ENCODE data around the gene AQP1. TPM values are rescaled to one million over a fixed set of nuclear protein-coding genes. Genes with fewer than 3 reads are reported as not detected.

Gene AQP1
- polyA plus RNA-seq, 1 donor from 2014 or later = 3.2 TPM

DNA sequence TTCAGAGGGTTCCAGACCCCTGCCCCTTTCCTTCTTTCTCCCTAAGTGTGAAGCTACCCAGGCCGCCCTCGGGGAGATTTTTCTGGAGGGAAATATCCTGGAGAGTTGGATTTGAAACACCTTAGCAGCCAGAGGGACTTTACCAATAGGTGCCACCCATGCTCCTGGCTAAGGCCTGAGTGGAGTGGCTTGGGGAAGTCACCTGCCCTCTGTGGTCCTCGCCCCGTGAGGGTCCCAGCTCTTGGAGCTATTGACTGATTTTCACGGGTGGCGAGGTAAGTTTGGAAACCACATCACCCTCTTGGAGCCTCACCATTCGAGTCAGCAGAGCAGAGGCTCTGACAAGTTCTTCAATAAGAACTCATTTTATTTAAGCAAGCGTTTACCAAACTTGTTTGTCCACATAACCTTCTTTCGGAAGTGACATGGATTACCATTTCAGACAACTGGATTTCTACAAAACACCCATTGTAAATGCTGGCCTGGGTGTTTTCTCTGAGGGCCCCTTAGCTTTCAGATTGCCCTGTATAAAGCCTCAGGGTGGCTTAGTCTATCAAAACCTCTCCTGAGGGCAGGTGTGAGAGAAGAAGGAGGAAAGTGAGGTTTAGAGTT is 20.4 kb downstream of the AQP1 start:
- Histone ChIP-seq H3K27me3 (ENCODE audit: insufficient read depth, low read depth, low read length) (no peaks in the 10 kb centered on the region), H3K4me2 (ENCODE audit: low read length) (no peak overlapping the region), H3K36me3 (ENCODE audit: insufficient read depth, low read length) (no peaks in the 10 kb centered on the region), H3K4me3 (ENCODE audit: low read length) (no peak overlapping the region), H3K9me3 (ENCODE audit: low read length) (peaks cover 3% of the 10 kb centered on the region), H3F3A (ENCODE audit: insufficient read depth, low read length, poor library complexity, severe bottlenecking) (no peaks in the 10 kb centered on the region), H2AFZ (ENCODE audit: low read depth, low read length) (no peak overlapping the region), H3K9me2 (ENCODE audit: insufficient read depth, low read length) (no peaks in the 10 kb centered on the region), H3K9ac (ENCODE audit: low read length) (no peak overlapping the region), H4K20me1 (ENCODE audit: insufficient read depth) (no peaks in the 10 kb centered on the region), H3K79me2 (replicated peaks; ENCODE audit: insufficient read depth, low read length) (no peaks in the 10 kb centered on the region), H3K27ac (ENCODE audit: low read length) (no peak overlapping the region)
- TF ChIP-seq MXI1 (conservative IDR thresholded peaks at IDR 0.05; ENCODE audit: poor library complexity, severe bottlenecking) = no peak
- TF ChIP-seq EZH2 (IDR thresholded peaks at IDR 0.05; ENCODE audit: borderline replicate concordance, insufficient read depth, low read length, poor library complexity, severe bottlenecking) = no peak
- TF ChIP-seq POLR2AphosphoS5 (IDR thresholded peaks at IDR 0.05) = no peak
- TF ChIP-seq RAD21 (conservative IDR thresholded peaks at IDR 0.05) = no peak
- TF ChIP-seq EP300 (conservative IDR thresholded peaks at IDR 0.05; ENCODE audit: poor library complexity, severe bottlenecking) = no peak
- no peak for TF ChIP-seq SMC3 (conservative IDR thresholded peaks at IDR 0.05; ENCODE audit: poor library complexity)
- TF ChIP-seq, protein P1, sequence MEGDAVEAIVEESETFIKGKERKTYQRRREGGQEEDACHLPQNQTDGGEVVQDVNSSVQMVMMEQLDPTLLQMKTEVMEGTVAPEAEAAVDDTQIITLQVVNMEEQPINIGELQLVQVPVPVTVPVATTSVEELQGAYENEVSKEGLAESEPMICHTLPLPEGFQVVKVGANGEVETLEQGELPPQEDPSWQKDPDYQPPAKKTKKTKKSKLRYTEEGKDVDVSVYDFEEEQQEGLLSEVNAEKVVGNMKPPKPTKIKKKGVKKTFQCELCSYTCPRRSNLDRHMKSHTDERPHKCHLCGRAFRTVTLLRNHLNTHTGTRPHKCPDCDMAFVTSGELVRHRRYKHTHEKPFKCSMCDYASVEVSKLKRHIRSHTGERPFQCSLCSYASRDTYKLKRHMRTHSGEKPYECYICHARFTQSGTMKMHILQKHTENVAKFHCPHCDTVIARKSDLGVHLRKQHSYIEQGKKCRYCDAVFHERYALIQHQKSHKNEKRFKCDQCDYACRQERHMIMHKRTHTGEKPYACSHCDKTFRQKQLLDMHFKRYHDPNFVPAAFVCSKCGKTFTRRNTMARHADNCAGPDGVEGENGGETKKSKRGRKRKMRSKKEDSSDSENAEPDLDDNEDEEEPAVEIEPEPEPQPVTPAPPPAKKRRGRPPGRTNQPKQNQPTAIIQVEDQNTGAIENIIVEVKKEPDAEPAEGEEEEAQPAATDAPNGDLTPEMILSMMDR (IDR thresholded peaks at IDR 0.05; ENCODE audit: poor library complexity, severe bottlenecking) = no peak
- no peak for TF ChIP-seq TAF1 (IDR thresholded peaks at IDR 0.05; ENCODE audit: low read depth)

DNA sequence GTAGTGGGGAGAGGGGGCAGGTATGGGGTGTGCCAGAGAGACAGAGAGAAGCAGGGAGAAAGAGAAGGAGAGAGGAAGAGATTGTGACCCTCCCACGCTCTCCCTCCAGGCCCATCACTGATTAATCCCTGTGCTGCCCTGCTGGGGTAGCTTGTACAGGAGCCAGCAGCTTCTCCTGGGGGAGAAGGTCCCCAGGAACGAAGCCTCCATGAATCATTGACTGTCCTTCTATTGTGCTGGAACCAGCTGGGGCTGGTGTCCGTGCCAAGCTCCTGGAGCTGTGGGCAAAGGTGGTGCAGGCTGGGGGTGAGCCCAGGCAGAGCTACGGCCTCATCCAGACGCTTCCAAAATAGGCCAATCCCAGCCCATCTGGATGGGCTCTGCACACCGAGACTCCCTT is 20.9 kb downstream of the AQP1 start:
- H3K4me2 ChIP-seq (ENCODE audit: low read length) = no peak overlapping the region
- H3K79me2 ChIP-seq (replicated peaks; ENCODE audit: insufficient read depth, low read length) = no peaks in the 10 kb centered on the region
- H3K9me2 ChIP-seq (ENCODE audit: insufficient read depth, low read length) = no peaks in the 10 kb centered on the region
- H3K9me3 ChIP-seq (ENCODE audit: low read length) = no peaks in the 10 kb centered on the region
- H3F3A ChIP-seq (ENCODE audit: insufficient read depth, low read length, poor library complexity, severe bottlenecking) = no peaks in the 10 kb centered on the region
- H3K9ac ChIP-seq (ENCODE audit: low read length) = no peak overlapping the region
- H3K36me3 ChIP-seq (ENCODE audit: insufficient read depth, low read length) = no peaks in the 10 kb centered on the region
- no peak overlapping the region for H3K4me3 ChIP-seq (ENCODE audit: low read length)
- no peaks in the 10 kb centered on the region for H3K27me3 ChIP-seq (ENCODE audit: insufficient read depth, low read depth, low read length)
- H3K27ac ChIP-seq (ENCODE audit: low read length) = no peak overlapping the region
- H2AFZ ChIP-seq (ENCODE audit: low read depth, low read length) = no peak overlapping the region
- TF ChIP-seq POLR2AphosphoS5 (IDR thresholded peaks at IDR 0.05) (no peak), SMC3 (conservative IDR thresholded peaks at IDR 0.05; ENCODE audit: poor library complexity) (no peak), EZH2 (IDR thresholded peaks at IDR 0.05; ENCODE audit: borderline replicate concordance, insufficient read depth, low read length, poor library complexity, severe bottlenecking) (no peak), TAF1 (IDR thresholded peaks at IDR 0.05; ENCODE audit: low read depth) (no peak), RAD21 (conservative IDR thresholded peaks at IDR 0.05) (no peak)
- TF ChIP-seq, protein P1 (IDR thresholded peaks at IDR 0.05; ENCODE audit: poor library complexity, severe bottlenecking) = no peak
- H4K20me1 ChIP-seq (ENCODE audit: insufficient read depth) = no peaks in the 10 kb centered on the region
